B cell (primary cell): ENCODE data around the gene MIXL1.

Experiments
- EZH2 ChIP-seq: IDR thresholded peaks from 2 replicates; pipeline ENCODE4 v1.6.1; 2012; ENCODE audit warnings: borderline replicate concordance, low read depth, mild to moderate bottlenecking, moderate library complexity, low read length; ENCODE audit not compliant: insufficient read depth, poor library complexity, severe bottlenecking
- TF ChIP-seq, protein P1 (sequence below): fragments of 200-600 bp; IDR thresholded peaks from one replicate; pipeline ENCODE4 v1.8.0; 2022; ENCODE audit warnings: antibody characterized with exemption, mild to moderate bottlenecking

DNA sequence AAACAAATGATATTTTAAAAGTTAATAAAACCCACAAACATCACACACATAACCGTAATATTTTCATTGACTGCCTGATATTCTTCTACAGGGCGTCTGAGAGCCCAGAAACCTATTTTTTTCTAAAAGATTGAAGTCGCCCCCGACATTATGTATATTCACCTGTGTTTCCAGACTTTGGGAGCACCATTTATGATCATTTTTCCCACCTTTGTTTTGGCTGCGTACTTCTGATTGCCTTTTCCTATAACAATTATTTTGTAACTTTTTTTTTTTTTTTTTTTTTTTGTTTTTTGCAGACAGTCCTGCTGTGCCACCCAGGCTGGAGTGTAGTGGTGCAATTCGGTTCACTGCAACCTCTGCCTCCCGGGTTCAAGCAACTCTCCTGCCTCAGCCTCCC lies 36.1 kb upstream of the MIXL1 start:
- no peak for TF ChIP-seq EZH2
- TF ChIP-seq, protein P1, sequence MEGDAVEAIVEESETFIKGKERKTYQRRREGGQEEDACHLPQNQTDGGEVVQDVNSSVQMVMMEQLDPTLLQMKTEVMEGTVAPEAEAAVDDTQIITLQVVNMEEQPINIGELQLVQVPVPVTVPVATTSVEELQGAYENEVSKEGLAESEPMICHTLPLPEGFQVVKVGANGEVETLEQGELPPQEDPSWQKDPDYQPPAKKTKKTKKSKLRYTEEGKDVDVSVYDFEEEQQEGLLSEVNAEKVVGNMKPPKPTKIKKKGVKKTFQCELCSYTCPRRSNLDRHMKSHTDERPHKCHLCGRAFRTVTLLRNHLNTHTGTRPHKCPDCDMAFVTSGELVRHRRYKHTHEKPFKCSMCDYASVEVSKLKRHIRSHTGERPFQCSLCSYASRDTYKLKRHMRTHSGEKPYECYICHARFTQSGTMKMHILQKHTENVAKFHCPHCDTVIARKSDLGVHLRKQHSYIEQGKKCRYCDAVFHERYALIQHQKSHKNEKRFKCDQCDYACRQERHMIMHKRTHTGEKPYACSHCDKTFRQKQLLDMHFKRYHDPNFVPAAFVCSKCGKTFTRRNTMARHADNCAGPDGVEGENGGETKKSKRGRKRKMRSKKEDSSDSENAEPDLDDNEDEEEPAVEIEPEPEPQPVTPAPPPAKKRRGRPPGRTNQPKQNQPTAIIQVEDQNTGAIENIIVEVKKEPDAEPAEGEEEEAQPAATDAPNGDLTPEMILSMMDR, result no peak
